ENCODE results near the gene SPTB.

SPTB gene

DNA sequence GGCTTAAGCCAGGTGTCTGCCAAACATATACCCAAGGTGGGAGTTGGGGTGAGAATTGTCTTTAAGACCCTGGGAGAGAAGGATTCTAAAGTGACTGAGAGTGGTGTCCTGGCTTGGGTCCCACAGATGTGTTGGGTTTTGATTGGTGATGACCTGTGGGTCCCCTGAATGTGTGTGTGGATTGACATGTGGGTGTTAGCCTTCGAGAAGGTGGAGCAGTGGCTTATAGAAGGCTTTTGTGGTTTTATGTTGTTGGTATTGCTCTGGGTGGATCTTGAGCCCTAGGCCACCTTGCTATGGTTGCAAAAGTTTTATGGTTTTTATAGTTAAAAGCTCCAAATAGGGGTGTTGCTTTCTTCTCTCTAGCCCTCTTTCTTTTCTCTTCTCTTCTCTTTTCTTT is 145.8 kb downstream of the SPTB start:
- Histone ChIP-seq H3K27me3 (replicated peaks; ENCODE audit: insufficient read depth, low read length) (no peaks in the 10 kb centered on the region), H3K9ac (ENCODE audit: low read length) (no peak overlapping the region), H3K9me3 (replicated peaks; ENCODE audit: insufficient read depth, low read length) (no peaks in the 10 kb centered on the region), H3F3A (ENCODE audit: insufficient read depth, low read length) (no peaks in the 10 kb centered on the region), H3K36me3 (replicated peaks; ENCODE audit: insufficient read depth, low read length) (no peaks in the 10 kb centered on the region), H2AFZ (ENCODE audit: low read length) (no peak overlapping the region), H3K9me2 (replicated peaks; ENCODE audit: insufficient read depth, low read length) (no peaks in the 10 kb centered on the region), H3K4me2 (ENCODE audit: low read depth, low read length) (no peak overlapping the region), H4K20me1 (ENCODE audit: insufficient read depth, low read length) (no peaks in the 10 kb centered on the region), H3K4me1 (ENCODE audit: low read length) (no peaks in the 10 kb centered on the region), H3K27ac (ENCODE audit: low read length) (no peak overlapping the region), H3K4me3 (ENCODE audit: low read length) (no peak overlapping the region), H3K79me2 (ENCODE audit: low read length) (no peaks in the 10 kb centered on the region)
- no peak for DNase-seq
- TF ChIP-seq, protein P1, sequence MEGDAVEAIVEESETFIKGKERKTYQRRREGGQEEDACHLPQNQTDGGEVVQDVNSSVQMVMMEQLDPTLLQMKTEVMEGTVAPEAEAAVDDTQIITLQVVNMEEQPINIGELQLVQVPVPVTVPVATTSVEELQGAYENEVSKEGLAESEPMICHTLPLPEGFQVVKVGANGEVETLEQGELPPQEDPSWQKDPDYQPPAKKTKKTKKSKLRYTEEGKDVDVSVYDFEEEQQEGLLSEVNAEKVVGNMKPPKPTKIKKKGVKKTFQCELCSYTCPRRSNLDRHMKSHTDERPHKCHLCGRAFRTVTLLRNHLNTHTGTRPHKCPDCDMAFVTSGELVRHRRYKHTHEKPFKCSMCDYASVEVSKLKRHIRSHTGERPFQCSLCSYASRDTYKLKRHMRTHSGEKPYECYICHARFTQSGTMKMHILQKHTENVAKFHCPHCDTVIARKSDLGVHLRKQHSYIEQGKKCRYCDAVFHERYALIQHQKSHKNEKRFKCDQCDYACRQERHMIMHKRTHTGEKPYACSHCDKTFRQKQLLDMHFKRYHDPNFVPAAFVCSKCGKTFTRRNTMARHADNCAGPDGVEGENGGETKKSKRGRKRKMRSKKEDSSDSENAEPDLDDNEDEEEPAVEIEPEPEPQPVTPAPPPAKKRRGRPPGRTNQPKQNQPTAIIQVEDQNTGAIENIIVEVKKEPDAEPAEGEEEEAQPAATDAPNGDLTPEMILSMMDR (IDR thresholded peaks at IDR 0.05; ENCODE audit: low read length), result no peak
- TF ChIP-seq EZH2 (optimal IDR thresholded peaks at IDR 0.05; ENCODE audit: low read depth, low read length) (no peak), EZH2phosphoT487 (IDR thresholded peaks at IDR 0.05; ENCODE audit: low read length) (no peak)

DNA sequence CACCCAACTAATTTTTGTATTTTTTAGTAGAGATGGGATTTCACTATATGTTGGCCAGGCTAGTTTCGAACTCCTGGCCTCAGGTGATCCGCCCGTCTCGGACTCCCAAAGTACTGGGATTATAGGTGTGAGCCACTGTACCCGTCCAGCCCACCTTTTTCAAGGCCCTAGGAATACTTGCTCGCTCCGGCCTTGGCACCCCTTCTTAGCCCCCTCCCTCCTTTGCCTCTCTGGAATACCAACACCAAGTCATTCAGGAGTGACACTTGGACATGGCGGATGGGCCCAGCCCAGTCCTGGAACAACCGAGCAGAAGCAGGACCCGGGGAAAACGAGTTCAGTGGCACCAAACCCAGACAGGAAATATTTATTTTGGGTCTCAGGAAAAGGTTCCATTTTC is 146.4 kb downstream of the SPTB start:
- Histone ChIP-seq H3K9me3 (replicated peaks; ENCODE audit: insufficient read depth, low read length) (no peaks in the 10 kb centered on the region), H3K9me2 (replicated peaks; ENCODE audit: insufficient read depth, low read length) (no peaks in the 10 kb centered on the region), H2AFZ (ENCODE audit: low read length) (no peak overlapping the region), H3F3A (ENCODE audit: insufficient read depth, low read length) (no peaks in the 10 kb centered on the region), H3K79me2 (ENCODE audit: low read length) (no peaks in the 10 kb centered on the region), H3K4me1 (ENCODE audit: low read length) (no peaks in the 10 kb centered on the region), H3K4me2 (ENCODE audit: low read depth, low read length) (no peak overlapping the region), H3K36me3 (replicated peaks; ENCODE audit: insufficient read depth, low read length) (no peaks in the 10 kb centered on the region), H4K20me1 (ENCODE audit: insufficient read depth, low read length) (no peaks in the 10 kb centered on the region), H3K4me3 (ENCODE audit: low read length) (no peak overlapping the region), H3K9ac (ENCODE audit: low read length) (no peak overlapping the region), H3K27ac (ENCODE audit: low read length) (no peak overlapping the region), H3K27me3 (replicated peaks; ENCODE audit: insufficient read depth, low read length) (no peaks in the 10 kb centered on the region)
- no peak for TF ChIP-seq EZH2phosphoT487 (IDR thresholded peaks at IDR 0.05; ENCODE audit: low read length)
- TF ChIP-seq, protein P1 (IDR thresholded peaks at IDR 0.05; ENCODE audit: low read length), result no peak
- no peak for TF ChIP-seq EZH2 (optimal IDR thresholded peaks at IDR 0.05; ENCODE audit: low read depth, low read length)
- DNase-seq, result no peak

DNA sequence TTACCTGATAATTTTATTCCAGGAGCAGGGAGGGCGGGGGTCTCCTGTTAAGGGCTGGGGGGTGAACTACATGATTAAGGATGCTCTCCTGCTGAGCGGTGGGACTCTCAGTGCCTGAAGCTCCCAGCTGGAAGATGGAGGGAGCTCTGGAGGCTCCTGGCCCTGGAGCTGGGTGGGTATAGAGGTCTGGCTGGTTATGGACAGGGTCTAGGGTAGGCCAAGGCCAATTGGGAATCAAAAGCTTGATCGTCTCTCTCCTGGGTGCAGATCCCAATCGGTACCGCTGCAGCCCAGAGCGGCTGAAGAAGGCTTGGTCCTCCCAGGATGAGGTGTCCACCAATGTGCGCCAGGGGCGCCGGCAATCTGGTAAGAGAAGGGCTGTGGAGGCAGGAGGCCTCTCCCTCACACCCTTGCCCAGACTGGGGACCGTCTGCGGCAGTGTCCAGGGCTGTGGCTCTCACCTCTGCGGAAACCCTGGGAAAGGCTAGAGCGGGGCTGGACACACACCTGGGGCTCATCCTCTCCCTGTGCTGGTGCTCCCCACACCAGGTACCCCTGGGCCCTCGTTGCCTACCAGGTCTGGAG is 147.1 kb downstream of the SPTB start:
- no peaks in the 10 kb centered on the region for H3K9me2 ChIP-seq (replicated peaks; ENCODE audit: insufficient read depth, low read length)
- no peak overlapping the region for H3K27ac ChIP-seq (ENCODE audit: low read length)
- DNase-seq, result no peak
- H3K79me2 ChIP-seq (ENCODE audit: low read length), result no peaks in the 10 kb centered on the region
- no peaks in the 10 kb centered on the region for H3K27me3 ChIP-seq (replicated peaks; ENCODE audit: insufficient read depth, low read length)
- no peaks in the 10 kb centered on the region for H4K20me1 ChIP-seq (ENCODE audit: insufficient read depth, low read length)
- no peak overlapping the region for H3K4me3 ChIP-seq (ENCODE audit: low read length)
- no peak overlapping the region for H2AFZ ChIP-seq (ENCODE audit: low read length)
- TF ChIP-seq EZH2phosphoT487 (IDR thresholded peaks at IDR 0.05; ENCODE audit: low read length) (no peak), EZH2 (optimal IDR thresholded peaks at IDR 0.05; ENCODE audit: low read depth, low read length) (no peak)
- TF ChIP-seq, protein P1 (IDR thresholded peaks at IDR 0.05; ENCODE audit: low read length), result no peak
- no peaks in the 10 kb centered on the region for H3K4me1 ChIP-seq (ENCODE audit: low read length)
- no peaks in the 10 kb centered on the region for H3K9me3 ChIP-seq (replicated peaks; ENCODE audit: insufficient read depth, low read length)
- no peaks in the 10 kb centered on the region for H3F3A ChIP-seq (ENCODE audit: insufficient read depth, low read length)
- H3K9ac ChIP-seq (ENCODE audit: low read length), result no peak overlapping the region
- H3K4me2 ChIP-seq (ENCODE audit: low read depth, low read length), result no peak overlapping the region
- H3K36me3 ChIP-seq (replicated peaks; ENCODE audit: insufficient read depth, low read length), result no peaks in the 10 kb centered on the region
